Karpas-422 (cell line): ENCODE results near the gene SF1. TPM values are rescaled to one million over a fixed set of nuclear protein-coding genes. Genes with fewer than 3 reads are reported as not detected.

Source experiments
- DNase-seq: peaks from one replicate; pipeline ENCODE4 v3.0.0-alpha.2; 2015
- H2AFZ ChIP-seq: fragments of 200-600 bp; sonication (generic); 2 replicates; pipeline ENCODE4 v1.6.1; 2014; ENCODE audit warnings: antibody characterized with exemption, low read length, mixed read lengths
- H3K27ac ChIP-seq: fragments of 200-600 bp; sonication (generic); 2 replicates; pipeline ENCODE4 v1.5.1; 2014; ENCODE audit warnings: mild to moderate bottlenecking, low read length, moderate library complexity
- H3K27me3 ChIP-seq: fragments of 200-600 bp; sonication (generic); 2 replicates; pipeline ENCODE4 v1.6.1; 2014; ENCODE audit warnings: low read length, mixed read lengths
- H3K36me3 ChIP-seq: fragments of 200-600 bp; sonication (generic); 2 replicates; pipeline ENCODE4 v1.6.1; 2014; ENCODE audit warnings: low read length, mixed read lengths; ENCODE audit not compliant: insufficient read depth
- H3K4me1 ChIP-seq: fragments of 200-600 bp; sonication (generic); 2 replicates; pipeline ENCODE4 v1.6.1; 2014; ENCODE audit warnings: mild to moderate bottlenecking, low read length, mixed read lengths
- H3K4me2 ChIP-seq: fragments of 200-600 bp; sonication (generic); 2 replicates; pipeline ENCODE4 v1.6.1; 2014; ENCODE audit warnings: low read length, low read depth, mild to moderate bottlenecking; ENCODE audit not compliant: poor library complexity, severe bottlenecking
- H3K4me3 ChIP-seq: fragments of 200-600 bp; sonication (generic); 2 replicates; pipeline ENCODE4 v1.5.1; 2014; ENCODE audit warnings: mild to moderate bottlenecking, antibody characterized with exemption, low read length, mixed read lengths
- H3K79me2 ChIP-seq: fragments of 200-600 bp; sonication (generic); 2 replicates; pipeline ENCODE4 v1.6.1; 2014; ENCODE audit warnings: mild to moderate bottlenecking, low read length, mixed read lengths
- H3K9ac ChIP-seq: fragments of 200-600 bp; sonication (generic); 2 replicates; pipeline ENCODE4 v1.6.0; 2014; ENCODE audit warnings: low read length
- H3K9me2 ChIP-seq: fragments of 200-600 bp; sonication (generic), shearing (Covaris generic); replicated peaks from 2 replicates; pipeline ENCODE4 v1.6.0; 2014; ENCODE audit warnings: mild to moderate bottlenecking, low read length, moderate library complexity; ENCODE audit not compliant: insufficient read depth
- H3K9me3 ChIP-seq: fragments of 300-700, 200-600 bp; sonication (generic); 2 replicates; pipeline ENCODE4 v1.6.1; 2014; ENCODE audit warnings: low read length, mixed read lengths
- H4K20me1 ChIP-seq: fragments of 200-600 bp; sonication (generic); 2 replicates; pipeline ENCODE4 v1.6.1; 2014; ENCODE audit warnings: mild to moderate bottlenecking, antibody characterized with exemption, low read length, low read depth; ENCODE audit not compliant: insufficient read depth
- total RNA-seq: library from RNA; depleted of rRNA; stranded (reverse); fragments of >200 nt; shearing (Covaris generic); gene quantifications from 2 replicates; pipeline ENCODE4 v1.2.3, GENCODE V29; 2014; ENCODE audit warnings: low replicate concordance

SF1 gene
- total RNA-seq, 1 experiment from 2014 or later = 156 TPM

GRCh38 chr11:64724863-64725532, 53.3 kb downstream of the SF1 start:
- H2AFZ ChIP-seq = no peak overlapping the region
- H3K36me3 ChIP-seq = no peaks in the 10 kb centered on the region
- no peaks in the 10 kb centered on the region for H3K27me3 ChIP-seq
- no peaks in the 10 kb centered on the region for H3K9me2 ChIP-seq
- no peak for DNase-seq
- H3K27ac ChIP-seq = no peak overlapping the region
- no peaks in the 10 kb centered on the region for H4K20me1 ChIP-seq
- no peaks in the 10 kb centered on the region for H3K9me3 ChIP-seq
- H3K4me1 ChIP-seq = peaks cover 6% of the 10 kb centered on the region
- no peak overlapping the region for H3K4me2 ChIP-seq
- H3K79me2 ChIP-seq = no peaks in the 10 kb centered on the region
- no peak overlapping the region for H3K9ac ChIP-seq
- no peak overlapping the region for H3K4me3 ChIP-seq

- peaks cover 6% of the 10 kb centered on the region for H3K4me1 ChIP-seq
- no peak for DNase-seq
- no peaks in the 10 kb centered on the region for H3K9me2 ChIP-seq
- peak overlapping the region; percentile 95 for H3K4me2 ChIP-seq
- no peaks in the 10 kb centered on the region for H3K27me3 ChIP-seq
- no peak overlapping the region for H2AFZ ChIP-seq
- no peak overlapping the region for H3K9ac ChIP-seq
- H3K9me3 ChIP-seq = no peaks in the 10 kb centered on the region
- H3K4me3 ChIP-seq = peak overlapping the region; percentile 75; the same call in 1 of the 2 replicates
- no peaks in the 10 kb centered on the region for H3K79me2 ChIP-seq
- H4K20me1 ChIP-seq = no peaks in the 10 kb centered on the region
- no peak overlapping the region for H3K27ac ChIP-seq
- H3K36me3 ChIP-seq = no peaks in the 10 kb centered on the region
Measured at GRCh38 chr11:64723907-64724862, 54.2 kb downstream of the SF1 start.

GRCh38 chr11:64723117-64723906, 55.0 kb downstream of the SF1 start, which contains the start of gene NRXN2:
Gene NRXN2, minus strand, starts transcription at chr11:64723197. Its CDS starts 9,498 bp downstream, at chr11:64713699.
- Histone ChIP-seq H3K27me3 (no peaks in the 10 kb centered on the region), H3K9me3 (no peaks in the 10 kb centered on the region), H4K20me1 (no peaks in the 10 kb centered on the region), H3K4me3 (peak within 1 kb of the TSS; percentile 75), H3K4me2 (peak within 1 kb of the TSS; percentile 95), H3K9me2 (no peaks in the 10 kb centered on the region), H2AFZ (peak within 1 kb of the TSS; percentile 86; the same call in 1 of the 2 replicates), H3K4me1 (peaks cover 6% of the 10 kb centered on the region), H3K27ac (no peak within 1 kb of the TSS), H3K36me3 (no peaks in the 10 kb centered on the region), H3K79me2 (no peaks in the 10 kb centered on the region), H3K9ac (peak within 1 kb of the TSS; percentile 79)
- DNase-seq = peak; percentile 94

- Histone ChIP-seq H3K27ac (no peak overlapping the region), H3K4me2 (no peak overlapping the region), H2AFZ (no peak overlapping the region), H4K20me1 (no peaks in the 10 kb centered on the region), H3K79me2 (no peaks in the 10 kb centered on the region), H3K4me1 (peaks cover 6% of the 10 kb centered on the region), H3K4me3 (no peak overlapping the region), H3K27me3 (no peaks in the 10 kb centered on the region), H3K9ac (no peak overlapping the region), H3K9me2 (no peaks in the 10 kb centered on the region), H3K9me3 (no peaks in the 10 kb centered on the region), H3K36me3 (no peaks in the 10 kb centered on the region)
- DNase-seq = no peak
Measured at GRCh38 chr11:64722141-64723065, 55.9 kb downstream of the SF1 start.

- Histone ChIP-seq H3K27ac (no peak overlapping the region), H3K36me3 (no peaks in the 10 kb centered on the region), H3K4me2 (no peak overlapping the region), H3K79me2 (no peaks in the 10 kb centered on the region), H2AFZ (no peak overlapping the region), H4K20me1 (no peaks in the 10 kb centered on the region), H3K9ac (no peak overlapping the region), H3K9me2 (no peaks in the 10 kb centered on the region), H3K4me1 (peaks cover 6% of the 10 kb centered on the region), H3K9me3 (no peaks in the 10 kb centered on the region), H3K27me3 (no peaks in the 10 kb centered on the region), H3K4me3 (no peak overlapping the region)
- no peak for DNase-seq
Measured at GRCh38 chr11:64721359-64721699, 57.0 kb downstream of the SF1 start.

GRCh38 chr11:64720640-64721358, 57.5 kb downstream of the SF1 start:
- Histone ChIP-seq H2AFZ (no peak overlapping the region), H3K27me3 (no peaks in the 10 kb centered on the region), H3K4me2 (no peak overlapping the region), H3K27ac (no peak overlapping the region), H3K9ac (no peak overlapping the region), H3K4me1 (peaks cover 8% of the 10 kb centered on the region), H3K4me3 (no peak overlapping the region), H3K9me2 (no peaks in the 10 kb centered on the region), H4K20me1 (no peaks in the 10 kb centered on the region), H3K9me3 (no peaks in the 10 kb centered on the region), H3K36me3 (no peaks in the 10 kb centered on the region), H3K79me2 (no peaks in the 10 kb centered on the region)
- no peak for DNase-seq

GRCh38 chr11:64720167-64720566, 58.2 kb downstream of the SF1 start:
- Histone ChIP-seq H3K27me3 (no peaks in the 10 kb centered on the region), H2AFZ (no peak overlapping the region), H4K20me1 (no peaks in the 10 kb centered on the region), H3K36me3 (no peaks in the 10 kb centered on the region), H3K79me2 (no peaks in the 10 kb centered on the region), H3K4me3 (no peak overlapping the region), H3K27ac (no peak overlapping the region), H3K9ac (no peak overlapping the region), H3K4me2 (no peak overlapping the region), H3K4me1 (peaks cover 14% of the 10 kb centered on the region), H3K9me2 (no peaks in the 10 kb centered on the region), H3K9me3 (no peaks in the 10 kb centered on the region)
- DNase-seq = no peak
